ENCODE results near the gene CACNA2D3. TPM values are rescaled to one million over a fixed set of nuclear protein-coding genes. Genes with fewer than 3 reads are reported as not detected.

CACNA2D3 gene
- total RNA-seq, 1 donor from 2014 or later = not detected

DNA sequence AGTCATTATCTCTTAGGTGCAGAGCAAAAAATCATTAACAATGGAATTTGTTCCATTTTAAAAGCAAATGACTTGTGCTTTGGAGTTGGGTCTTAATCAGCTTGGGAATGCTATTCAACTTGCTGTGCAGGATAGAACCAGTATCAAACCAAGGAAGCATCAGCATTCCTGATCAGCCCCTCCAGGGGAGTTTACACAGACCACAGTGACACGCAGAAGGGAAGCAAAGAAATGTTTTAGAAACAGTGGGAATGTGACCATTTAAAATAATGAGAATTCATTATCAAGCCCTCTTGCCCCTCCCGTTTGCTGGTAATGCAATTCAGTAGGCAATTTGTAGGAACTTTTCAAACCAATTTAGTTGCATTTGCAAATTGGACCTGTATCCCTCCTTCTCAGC lies 650.4 kb downstream of the CACNA2D3 start:
- Histone ChIP-seq H3K27me3 (no peaks in the 10 kb centered on the region), H3K9me3 (ENCODE audit: low read depth) (no peaks in the 10 kb centered on the region), H3K27ac (peak overlapping the region; percentile 51), H4K20me1 (ENCODE audit: low read depth) (no peaks in the 10 kb centered on the region), H3K4me1 (peaks cover 16% of the 10 kb centered on the region), H3K4me3 (no peak overlapping the region), H3K36me3 (no peaks in the 10 kb centered on the region), H2AFZ (replicated peaks) (no peak overlapping the region), H3K79me2 (ENCODE audit: low read depth) (no peaks in the 10 kb centered on the region), H3F3A (ENCODE audit: low read depth) (peaks cover 6% of the 10 kb centered on the region), H3K9ac (no peak overlapping the region), H3K4me2 (peak overlapping the region; percentile 46)
- H3K27ac Mint-ChIP-seq = no peak overlapping the region
- no peak overlapping the region for H3K4me3 Mint-ChIP-seq
- TF ChIP-seq EZH2 (IDR thresholded peaks at IDR 0.05) (no peak), EZH2phosphoT487 (IDR thresholded peaks at IDR 0.05) (no peak)
- TF ChIP-seq, protein P1, sequence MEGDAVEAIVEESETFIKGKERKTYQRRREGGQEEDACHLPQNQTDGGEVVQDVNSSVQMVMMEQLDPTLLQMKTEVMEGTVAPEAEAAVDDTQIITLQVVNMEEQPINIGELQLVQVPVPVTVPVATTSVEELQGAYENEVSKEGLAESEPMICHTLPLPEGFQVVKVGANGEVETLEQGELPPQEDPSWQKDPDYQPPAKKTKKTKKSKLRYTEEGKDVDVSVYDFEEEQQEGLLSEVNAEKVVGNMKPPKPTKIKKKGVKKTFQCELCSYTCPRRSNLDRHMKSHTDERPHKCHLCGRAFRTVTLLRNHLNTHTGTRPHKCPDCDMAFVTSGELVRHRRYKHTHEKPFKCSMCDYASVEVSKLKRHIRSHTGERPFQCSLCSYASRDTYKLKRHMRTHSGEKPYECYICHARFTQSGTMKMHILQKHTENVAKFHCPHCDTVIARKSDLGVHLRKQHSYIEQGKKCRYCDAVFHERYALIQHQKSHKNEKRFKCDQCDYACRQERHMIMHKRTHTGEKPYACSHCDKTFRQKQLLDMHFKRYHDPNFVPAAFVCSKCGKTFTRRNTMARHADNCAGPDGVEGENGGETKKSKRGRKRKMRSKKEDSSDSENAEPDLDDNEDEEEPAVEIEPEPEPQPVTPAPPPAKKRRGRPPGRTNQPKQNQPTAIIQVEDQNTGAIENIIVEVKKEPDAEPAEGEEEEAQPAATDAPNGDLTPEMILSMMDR (IDR thresholded peaks at IDR 0.05) = no peak
- peaks cover 8% of the 10 kb centered on the region for H3K27me3 Mint-ChIP-seq (ENCODE audit: insufficient read depth, low read depth)
- peaks cover 7% of the 10 kb centered on the region for H3K9me3 Mint-ChIP-seq
- peaks cover 30% of the 10 kb centered on the region for H3K4me1 Mint-ChIP-seq
- DNase-seq (ENCODE audit: low spot score) = peak; percentile 71
- no peaks in the 10 kb centered on the region for H3K36me3 Mint-ChIP-seq

DNA sequence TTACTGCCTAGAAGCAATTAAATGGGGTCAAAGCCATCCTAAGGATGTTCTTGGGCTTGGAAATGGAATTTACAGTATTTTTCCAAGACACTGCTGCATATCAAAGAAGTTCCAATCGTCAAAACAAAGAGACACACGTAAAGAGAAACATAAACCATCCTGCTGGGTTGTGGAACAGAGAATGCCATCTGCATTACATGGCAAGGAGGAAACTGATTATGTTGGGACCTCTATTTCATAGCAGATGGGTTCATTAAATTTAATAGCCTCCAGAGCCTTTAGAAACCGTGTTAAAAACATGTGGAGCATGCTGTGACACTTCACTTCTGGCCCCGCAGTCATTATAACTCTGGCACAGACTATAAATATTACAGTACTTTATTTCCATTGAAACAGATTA lies 650.9 kb downstream of the CACNA2D3 start:
- peaks cover 10% of the 10 kb centered on the region for H3K27me3 Mint-ChIP-seq (ENCODE audit: insufficient read depth, low read depth)
- H3K4me1 Mint-ChIP-seq = peaks cover 30% of the 10 kb centered on the region
- Histone ChIP-seq H3K9ac (no peak overlapping the region), H2AFZ (replicated peaks) (no peak overlapping the region), H4K20me1 (ENCODE audit: low read depth) (no peaks in the 10 kb centered on the region), H3K9me3 (ENCODE audit: low read depth) (no peaks in the 10 kb centered on the region), H3F3A (ENCODE audit: low read depth) (peaks cover 6% of the 10 kb centered on the region), H3K79me2 (ENCODE audit: low read depth) (no peaks in the 10 kb centered on the region), H3K4me1 (peaks cover 16% of the 10 kb centered on the region), H3K27me3 (no peaks in the 10 kb centered on the region), H3K4me2 (peak overlapping the region; percentile 46), H3K27ac (peak overlapping the region; percentile 51), H3K36me3 (no peaks in the 10 kb centered on the region), H3K4me3 (no peak overlapping the region)
- no peak overlapping the region for H3K4me3 Mint-ChIP-seq
- DNase-seq (ENCODE audit: low spot score) = no peak
- TF ChIP-seq, protein P1 (IDR thresholded peaks at IDR 0.05) = no peak
- TF ChIP-seq EZH2phosphoT487 (IDR thresholded peaks at IDR 0.05) (no peak), EZH2 (IDR thresholded peaks at IDR 0.05) (no peak)
- H3K9me3 Mint-ChIP-seq = peaks cover 7% of the 10 kb centered on the region
- no peaks in the 10 kb centered on the region for H3K36me3 Mint-ChIP-seq
- no peak overlapping the region for H3K27ac Mint-ChIP-seq

DNA sequence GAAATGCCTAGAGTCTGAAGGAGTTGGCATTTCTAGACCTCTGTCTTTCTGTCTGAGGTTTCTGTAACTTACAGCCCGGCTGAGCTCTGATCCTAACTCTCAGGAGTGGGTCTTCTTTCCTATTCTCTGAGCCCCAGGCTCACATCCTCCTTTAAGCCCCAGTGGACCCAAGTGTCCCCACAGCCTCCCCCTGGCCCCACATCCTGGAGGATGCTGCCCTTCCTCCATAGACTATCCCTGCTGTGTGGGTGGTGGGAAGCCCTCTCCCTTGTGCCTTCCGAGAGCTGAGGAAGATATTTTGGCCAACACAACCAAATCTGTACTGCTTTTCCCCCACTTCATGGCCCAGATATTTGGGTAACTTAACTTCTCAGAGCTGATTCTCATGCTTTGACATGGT lies 654.2 kb downstream of the CACNA2D3 start:
- Histone ChIP-seq H3K9me3 (ENCODE audit: low read depth) (no peaks in the 10 kb centered on the region), H3K27me3 (no peaks in the 10 kb centered on the region), H3K27ac (no peak overlapping the region), H3K36me3 (no peaks in the 10 kb centered on the region), H3K4me2 (no peak overlapping the region), H4K20me1 (ENCODE audit: low read depth) (no peaks in the 10 kb centered on the region), H3K9ac (no peak overlapping the region), H2AFZ (replicated peaks) (no peak overlapping the region), H3F3A (ENCODE audit: low read depth) (peaks cover 4% of the 10 kb centered on the region), H3K79me2 (ENCODE audit: low read depth) (no peaks in the 10 kb centered on the region), H3K4me1 (peaks cover 16% of the 10 kb centered on the region), H3K4me3 (no peak overlapping the region)
- H3K27me3 Mint-ChIP-seq (ENCODE audit: insufficient read depth, low read depth) = peaks cover 8% of the 10 kb centered on the region
- H3K36me3 Mint-ChIP-seq = no peaks in the 10 kb centered on the region
- H3K4me1 Mint-ChIP-seq = peaks cover 23% of the 10 kb centered on the region
- no peak for DNase-seq (ENCODE audit: low spot score)
- H3K4me3 Mint-ChIP-seq = no peak overlapping the region
- peaks cover 10% of the 10 kb centered on the region for H3K9me3 Mint-ChIP-seq
- H3K27ac Mint-ChIP-seq = peak overlapping the region; percentile 23
- no peak for TF ChIP-seq EZH2 (IDR thresholded peaks at IDR 0.05)
- TF ChIP-seq, protein P1 (IDR thresholded peaks at IDR 0.05) = no peak
- no peak for TF ChIP-seq EZH2phosphoT487 (IDR thresholded peaks at IDR 0.05)
